NOMO-1 treated with dmso at 0.1 percent for 144 hours (cell line): ENCODE data around the gene CACNG7.
A peak's percentile ranks its signal among the peaks of the same experiment; 100 is the strongest.
"Not testable (repeated sequence)": the region's sequence is repeated elsewhere in the genome, so short reads cannot be mapped to it uniquely, and the experiment has no call there.

Experiments used
- DNase-seq: peaks from one replicate; lab custom pipeline; 2025; ENCODE audit not compliant: unreplicated experiment; lab: John Stamatoyannopoulos, UW

Gene CACNG7, protein sequence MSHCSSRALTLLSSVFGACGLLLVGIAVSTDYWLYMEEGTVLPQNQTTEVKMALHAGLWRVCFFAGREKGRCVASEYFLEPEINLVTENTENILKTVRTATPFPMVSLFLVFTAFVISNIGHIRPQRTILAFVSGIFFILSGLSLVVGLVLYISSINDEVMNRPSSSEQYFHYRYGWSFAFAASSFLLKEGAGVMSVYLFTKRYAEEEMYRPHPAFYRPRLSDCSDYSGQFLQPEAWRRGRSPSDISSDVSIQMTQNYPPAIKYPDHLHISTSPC

DNA sequence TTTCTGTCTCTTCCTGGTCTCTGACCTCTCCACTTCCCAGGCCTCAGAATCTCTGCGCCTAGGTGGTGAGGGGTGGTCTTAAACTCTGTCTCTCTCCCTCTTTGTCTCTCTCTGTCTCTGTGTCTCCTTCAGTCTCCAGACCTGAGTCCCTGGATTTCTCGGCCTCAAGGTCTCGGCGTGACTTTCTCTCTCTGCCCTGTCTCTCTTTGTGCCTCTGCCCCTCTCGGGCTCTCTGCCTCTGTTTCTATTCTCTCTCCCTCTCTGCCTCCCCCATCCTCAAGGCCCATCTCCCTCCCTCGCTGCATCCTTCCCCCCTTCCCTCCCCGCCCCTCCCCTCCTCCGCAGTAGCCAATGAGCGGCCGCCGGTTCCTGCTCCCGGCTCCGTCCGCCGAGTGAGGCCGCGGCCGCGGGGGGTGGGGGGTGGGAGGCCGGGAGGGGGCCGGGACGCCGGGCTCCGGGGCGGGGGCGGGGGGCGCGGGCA is at the start of gene CACNG7:
TSS of gene CACNG7 (plus strand) at position 344 of the 481 bp plus-strand sequence. CDS start 3,554 bp downstream, outside the sequence.
- no peak for DNase-seq

GRCh38 chr19:53864308-53864836 is 44.7 kb upstream of the CACNG7 start:
- no peak for DNase-seq

DNA sequence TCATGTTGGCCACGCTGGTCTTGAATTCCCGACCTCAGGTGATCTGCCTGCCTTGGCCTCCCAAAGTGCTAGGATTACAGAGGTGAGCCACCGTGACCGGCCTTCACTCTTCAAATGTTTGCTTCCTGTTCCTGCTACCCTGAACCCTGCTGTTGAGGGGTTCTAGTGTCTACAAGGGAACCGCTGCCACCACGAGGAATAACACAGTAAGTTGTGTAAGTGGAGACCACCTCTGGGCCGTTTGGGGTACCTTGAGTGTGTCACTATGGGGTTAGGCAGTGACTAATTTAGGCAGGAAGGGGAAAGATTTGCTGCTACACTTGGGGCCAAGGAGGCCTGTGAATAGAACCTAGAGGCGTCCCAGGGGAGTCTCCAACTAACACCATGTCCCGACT is 43.6 kb upstream of the CACNG7 start:
- no peak for DNase-seq

- DNase-seq: no peak
Observed at GRCh38 chr19:53865918-53866864, 42.9 kb upstream of the CACNG7 start.

- DNase-seq: no peak
Observed at GRCh38 chr19:53866865-53867224, 42.2 kb upstream of the CACNG7 start.

GRCh38 chr19:53867225-53868090 is 41.6 kb upstream of the CACNG7 start, which contains the start of gene MYADM:
Gene MYADM, plus strand, starts transcription at chr19:53867883. Its CDS starts 5,647 bp downstream, at chr19:53873530.
- peak; percentile 93 for DNase-seq

GRCh38 chr19:53868091-53868891 is 40.8 kb upstream of the CACNG7 start:
- DNase-seq: no peak

- DNase-seq: peak; percentile 96
Observed at GRCh38 chr19:53868892-53869804, 39.9 kb upstream of the CACNG7 start.

DNA sequence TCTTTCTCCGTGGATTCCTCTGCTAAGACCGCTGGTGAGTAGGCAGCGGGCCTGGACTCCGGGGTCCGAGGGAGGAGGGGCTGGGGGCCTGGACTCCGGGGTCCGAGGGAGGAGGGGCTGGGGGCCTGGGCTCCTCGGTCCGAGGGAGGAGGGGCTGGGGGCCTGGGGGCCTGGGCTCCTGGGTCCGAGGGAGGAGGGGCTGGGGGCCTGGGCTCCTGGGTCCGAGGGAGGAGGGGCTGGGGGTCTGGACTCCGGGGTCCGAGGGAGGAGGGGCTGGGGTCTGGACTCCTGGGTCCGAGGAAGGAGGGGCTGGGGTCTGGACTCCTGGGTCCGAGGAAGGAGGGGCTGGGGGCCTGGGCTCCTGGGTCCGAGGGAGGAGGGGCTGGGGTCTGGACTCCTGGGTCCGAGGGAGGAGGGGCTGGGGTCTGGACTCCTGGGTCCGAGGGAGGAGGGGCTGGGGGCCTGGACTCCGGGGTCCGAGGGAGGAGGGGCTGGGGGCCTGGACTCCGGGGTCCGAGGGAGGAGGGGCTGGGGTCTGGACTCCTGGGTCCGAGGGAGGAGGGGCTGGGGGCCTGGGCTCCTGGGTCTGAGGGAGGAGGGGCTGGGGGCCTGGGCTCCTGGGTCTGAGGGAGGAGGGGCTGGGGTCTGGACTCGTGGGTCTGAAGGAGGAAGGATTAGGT is 39.1 kb upstream of the CACNG7 start:
- not testable (repeated sequence) for DNase-seq

DNA sequence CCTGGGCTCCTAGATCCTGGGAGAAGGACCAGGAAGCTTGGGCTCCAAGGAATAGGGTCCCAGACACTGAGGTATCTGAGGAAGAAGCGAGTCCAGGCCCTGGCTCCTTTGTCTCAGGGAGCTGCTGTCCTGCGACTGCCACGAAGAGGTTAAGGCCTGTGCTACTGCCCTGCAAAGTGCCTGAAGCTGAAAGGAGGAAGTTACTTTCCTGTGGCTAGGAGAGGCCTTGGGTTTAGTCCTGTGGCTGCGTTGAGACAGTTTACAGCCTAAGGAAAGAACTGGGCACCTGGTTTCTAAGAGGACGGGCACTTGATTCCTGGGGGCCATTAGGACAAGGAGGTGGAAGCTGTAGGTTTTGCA is 38.6 kb upstream of the CACNG7 start:
- DNase-seq: peak; percentile 88

- peak; percentile 76 for DNase-seq
Observed at GRCh38 chr19:53871454-53871853, 37.6 kb upstream of the CACNG7 start.

DNA sequence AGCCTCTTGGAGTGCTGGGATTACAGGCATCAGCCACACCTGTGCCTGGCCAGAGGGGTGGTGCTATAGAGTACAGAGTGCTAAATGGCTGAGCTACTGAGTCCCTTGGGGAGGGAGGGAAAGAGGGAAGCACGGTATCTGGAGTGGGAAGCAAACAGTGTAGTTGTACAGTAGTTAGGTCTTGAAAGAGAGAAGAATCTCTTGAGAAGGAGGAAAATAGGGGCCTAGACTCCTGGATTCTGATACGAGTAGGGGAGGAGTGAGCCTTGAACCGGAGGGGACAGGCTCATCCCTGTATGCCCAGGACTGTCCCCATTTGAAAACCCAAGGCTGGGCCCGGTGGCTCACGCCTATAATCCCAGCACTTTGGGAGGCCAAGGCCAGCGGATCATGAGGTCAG is 36.3 kb upstream of the CACNG7 start:
- no peak for DNase-seq

GRCh38 chr19:53873773-53874605 is 35.1 kb upstream of the CACNG7 start:
- no peak for DNase-seq

DNA sequence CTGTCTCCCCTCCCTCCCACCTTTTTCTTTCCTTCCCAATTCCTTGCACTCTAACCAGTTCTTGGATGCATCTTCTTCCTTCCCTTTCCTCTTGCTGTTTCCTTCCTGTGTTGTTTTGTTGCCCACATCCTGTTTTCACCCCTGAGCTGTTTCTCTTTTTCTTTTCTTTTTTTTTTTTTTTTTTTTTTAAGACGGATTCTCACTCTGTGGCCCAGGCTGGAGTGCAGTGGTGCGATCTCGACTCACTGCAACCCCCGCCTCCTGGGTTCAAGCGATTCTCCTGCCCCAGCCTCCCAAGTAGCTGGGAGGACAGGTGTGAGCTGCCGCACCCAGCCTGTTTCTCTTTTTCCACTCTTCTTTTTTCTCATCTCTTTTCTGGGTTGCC is 34.5 kb upstream of the CACNG7 start:
- DNase-seq: no peak

DNA sequence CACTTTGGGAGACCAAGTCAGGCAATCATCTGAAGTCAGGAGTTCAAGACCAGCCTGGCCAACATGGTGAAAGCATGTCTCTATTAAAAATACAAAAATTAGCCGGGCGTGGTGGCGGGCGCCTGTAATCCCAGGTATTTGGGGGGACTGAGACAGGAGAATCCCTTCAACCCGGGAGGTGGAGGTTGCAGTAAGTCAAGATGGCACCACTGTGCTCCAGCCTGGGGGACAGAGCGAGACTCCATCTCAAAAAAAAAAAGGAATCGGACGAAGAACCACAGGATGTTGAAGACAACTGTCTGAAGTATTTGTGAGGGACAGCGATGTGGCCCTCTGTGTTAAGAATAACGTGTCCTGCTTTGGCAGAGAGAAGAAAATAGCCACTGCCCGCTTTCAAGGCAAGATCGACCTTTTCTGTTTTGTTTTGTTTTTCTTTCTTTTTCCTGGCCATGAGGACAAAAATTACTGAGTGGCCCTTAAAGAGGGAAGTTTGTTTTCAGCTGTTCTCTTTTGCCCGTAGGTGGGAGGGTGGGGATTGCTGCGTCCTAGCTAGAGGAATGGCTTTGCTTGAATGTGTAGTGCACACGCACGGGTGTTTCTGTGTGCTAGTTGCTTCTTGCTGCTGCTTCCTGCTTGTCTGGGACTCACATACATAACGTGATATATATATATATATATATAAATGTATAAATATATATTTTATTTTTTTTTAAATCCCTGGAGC is 33.3 kb upstream of the CACNG7 start:
- no peak for DNase-seq

DNA sequence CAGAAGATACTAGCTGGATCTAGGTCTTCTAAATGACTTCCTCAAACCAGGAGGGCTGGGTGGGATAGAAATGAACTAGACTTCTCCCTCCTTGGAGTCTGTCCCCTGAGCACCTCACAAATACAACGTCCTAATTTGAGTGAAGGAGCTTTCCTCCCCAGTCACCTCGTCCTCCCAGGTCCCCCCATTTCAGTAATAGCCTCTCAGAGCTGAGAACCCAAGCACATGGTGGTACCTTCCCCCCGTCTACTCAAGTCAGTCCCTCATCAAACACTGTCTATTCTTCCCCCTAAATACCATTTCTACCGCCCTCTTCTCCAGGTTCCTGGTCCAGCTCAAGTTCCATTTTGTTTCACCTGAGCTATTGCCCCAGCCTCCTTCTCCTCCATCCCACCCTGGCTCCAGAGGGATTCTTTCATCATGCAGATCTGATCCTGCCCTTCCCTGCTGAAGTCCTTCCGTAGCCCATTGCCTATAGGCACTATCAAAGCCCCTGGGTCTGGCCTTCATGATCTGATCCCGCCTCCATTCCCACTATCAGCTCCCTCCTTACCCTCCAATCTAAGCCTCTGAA is 32.3 kb upstream of the CACNG7 start:
- DNase-seq: no peak

- no peak for DNase-seq
Observed at GRCh38 chr19:53877361-53877766, 31.7 kb upstream of the CACNG7 start.
